OCI-LY1 (cell line): Measurements from ENCODE around the gene RPS14.

Experiments used
- CTCF ChIP-seq: fragments of 200-600 bp; sonication (generic), shearing (Covaris generic); IDR thresholded peaks from 2 replicates; pipeline ENCODE4 v1.5.1; 2017; ENCODE audit warnings: mild to moderate bottlenecking, antibody characterized with exemption, low read length, moderate library complexity, mixed read lengths
- EZH2 ChIP-seq: fragments of 200-600 bp; sonication (generic), shearing (Covaris generic); IDR thresholded peaks from 2 replicates; pipeline ENCODE4 v1.8.0; 2017; ENCODE audit warnings: borderline replicate concordance, mixed run types, mild to moderate bottlenecking, antibody characterized with exemption, low read length, moderate library complexity, mixed read lengths

- TF ChIP-seq CTCF, result no peak
- TF ChIP-seq EZH2, result no peak
These were observed 27.5 kb downstream of the RPS14 start for GRCh38 chr5:150422075-150422474.
